Measurements from ENCODE around the gene TTLL12.

GRCh38 chr22:43181321-43182076 is 5.4 kb downstream of the TTLL12 start:
- TF ChIP-seq CTCF (IDR thresholded peaks at IDR 0.05; ENCODE audit: low read depth, low read length, poor library complexity, severe bottlenecking), result no peak
- no peak for TF ChIP-seq EZH2phosphoT487 (IDR thresholded peaks at IDR 0.05; ENCODE audit: borderline replicate concordance, low read length)
